HAP-1 (cell line): ENCODE measurements around the gene LRCH1.

Experiments
- DNase-seq, 2 experiments: peaks; one replicate each; pipeline ENCODE4 v3.0.0-alpha.2; 2016 to 2020; ENCODE audit warnings: low spot score in 2 of 2
- H3K27me3 ChIP-seq: fragments of 250-450 bp; sonication (Bioruptor Pico); 2 replicates; pipeline ENCODE4 v1.5.1; 2020; ENCODE audit warnings: low read depth, mild to moderate bottlenecking, moderate library complexity
- H3K36me3 ChIP-seq: fragments of 250-450 bp; sonication (Bioruptor Pico); replicated peaks from 2 replicates; pipeline ENCODE4 v1.5.1; 2020; ENCODE audit warnings: mild to moderate bottlenecking
- H3K4me1 ChIP-seq: fragments of 250-450 bp; sonication (Bioruptor Pico); 2 replicates; pipeline ENCODE4 v1.5.1; 2020; ENCODE audit warnings: mild to moderate bottlenecking
- H3K4me3 ChIP-seq: fragments of 250-450 bp; sonication (Bioruptor Pico); 2 replicates; pipeline ENCODE4 v1.5.1; 2020; ENCODE audit warnings: mild to moderate bottlenecking, moderate library complexity
- H3K9me3 ChIP-seq: fragments of 250-450 bp; sonication (Bioruptor Pico); 2 replicates; pipeline ENCODE4 v1.5.1; 2020; ENCODE audit warnings: mild to moderate bottlenecking, moderate library complexity
- in situ Hi-C: fragments of 300-500 bp; cut with MboI; formaldehyde crosslinking; loops from 3 replicates; pipeline ENCODE4 v1.14.3; 2020; ENCODE audit warnings: low sequenced_read_pairs, inconsistent platforms, mixed read lengths

The LRCH1 gene

DNA sequence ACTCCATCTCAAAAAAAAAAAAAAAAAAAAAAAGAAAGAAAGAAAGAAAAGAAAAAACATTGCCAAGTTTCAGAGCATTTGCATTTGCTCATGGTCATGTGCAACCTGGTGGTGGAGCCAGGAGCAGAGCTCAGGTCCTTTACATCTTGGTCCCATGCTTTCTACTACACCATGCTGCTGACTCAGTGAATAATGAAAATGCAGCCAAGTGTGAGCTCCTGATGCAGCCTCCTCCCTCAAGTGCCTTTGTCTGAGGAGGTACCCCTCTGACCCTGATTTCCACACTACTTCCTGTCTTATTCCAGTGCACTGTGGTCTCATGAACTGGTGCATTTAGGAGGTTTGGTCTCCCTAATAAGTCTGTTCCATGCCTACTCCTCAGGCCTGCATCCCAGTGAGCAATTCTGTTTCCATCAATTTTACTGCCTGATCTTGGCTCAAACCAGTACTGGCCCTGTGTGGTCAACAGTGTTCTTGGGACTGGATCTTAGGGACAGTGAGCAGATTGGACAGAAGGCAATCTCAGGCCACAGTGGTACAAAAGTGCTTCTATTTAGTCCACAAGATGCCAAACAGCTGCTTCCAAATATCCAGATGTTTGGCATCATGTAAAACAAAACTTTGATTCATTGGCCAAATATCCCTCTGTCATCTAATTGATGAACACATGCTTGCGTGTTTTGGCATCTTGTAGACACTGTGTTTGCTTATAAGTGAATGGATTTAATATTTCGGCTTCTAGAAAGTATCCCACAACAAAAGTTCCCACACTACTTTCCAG, 28.8 kb upstream of the LRCH1 start:
- DNase-seq, result no peak
- Histone ChIP-seq H3K27me3 (0 out of 2 replicates have a peak, but pooled peaks cover 4% of the 10 kb centered on the region), H3K4me3 (no peak overlapping the region), H3K36me3 (no peaks in the 10 kb centered on the region), H3K9me3 (peaks cover 7% of the 10 kb centered on the region; the same call in 1 of the 2 replicates), H3K4me1 (no peaks in the 10 kb centered on the region)
- in situ Hi-C loops, result no loop called here

DNA sequence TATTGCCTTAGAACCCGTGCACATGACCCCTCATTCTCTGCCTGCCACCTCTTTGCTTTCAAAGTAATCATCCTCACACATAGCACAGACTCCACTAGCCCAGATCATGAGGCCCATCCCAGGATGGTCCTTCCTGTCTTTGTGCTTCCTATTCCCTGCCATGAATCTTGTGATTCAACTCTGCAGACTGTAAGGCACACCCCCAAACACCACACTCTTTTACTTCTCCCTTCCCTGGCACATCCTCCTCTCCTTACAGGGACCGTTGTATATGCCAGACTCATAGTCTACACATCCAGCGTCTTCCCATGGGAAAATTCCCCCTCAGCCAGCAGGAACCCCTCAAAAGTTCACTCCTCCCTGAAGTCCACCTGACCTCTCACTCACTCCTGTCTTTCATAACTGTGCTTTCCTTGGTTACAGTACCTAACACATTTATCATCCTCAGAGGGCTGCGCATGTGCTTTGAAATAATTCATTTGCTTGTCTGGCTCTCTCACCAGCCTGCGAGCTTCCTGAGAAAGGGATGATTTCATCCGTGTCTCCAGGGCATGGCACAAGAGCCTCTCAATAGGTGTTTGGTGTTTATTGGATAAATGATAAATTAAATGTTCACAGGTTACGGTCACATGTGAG, 26.8 kb upstream of the LRCH1 start:
- peaks cover 4% of the 10 kb centered on the region; the same call in 1 of the 2 replicates for H3K9me3 ChIP-seq
- H3K36me3 ChIP-seq, result no peaks in the 10 kb centered on the region
- no peak overlapping the region for H3K4me3 ChIP-seq
- H3K27me3 ChIP-seq, result 0 out of 2 replicates have a peak, but pooled peaks cover 4% of the 10 kb centered on the region
- H3K4me1 ChIP-seq, result peaks cover 8% of the 10 kb centered on the region
- DNase-seq, result no peak
- in situ Hi-C loops, result no loop called here

DNA sequence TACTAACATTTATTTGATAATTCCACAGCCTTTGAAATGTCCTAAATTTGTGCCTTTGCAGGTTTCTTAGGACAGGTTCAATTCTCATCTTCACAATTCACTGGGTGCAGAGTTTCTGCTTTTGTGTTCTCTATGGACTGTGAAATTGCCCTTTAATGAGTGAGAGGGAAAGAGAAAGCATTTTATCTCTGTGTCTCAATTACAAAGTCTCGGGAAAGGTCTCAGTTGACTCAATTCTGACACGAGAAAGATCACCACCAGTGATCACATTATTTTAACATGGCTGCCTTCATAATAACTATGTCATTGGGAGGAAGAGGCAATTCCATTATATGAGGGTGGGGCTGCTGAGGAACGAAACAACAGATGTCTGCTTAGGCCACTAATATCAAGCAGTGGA, 26.2 kb upstream of the LRCH1 start:
- peaks cover 8% of the 10 kb centered on the region for H3K4me1 ChIP-seq
- in situ Hi-C loops, result no loop called here
- no peak overlapping the region for H3K4me3 ChIP-seq
- no peaks in the 10 kb centered on the region for H3K9me3 ChIP-seq
- no peak for DNase-seq
- 0 out of 2 replicates have a peak, but pooled peaks cover 4% of the 10 kb centered on the region for H3K27me3 ChIP-seq
- H3K36me3 ChIP-seq, result no peaks in the 10 kb centered on the region

DNA sequence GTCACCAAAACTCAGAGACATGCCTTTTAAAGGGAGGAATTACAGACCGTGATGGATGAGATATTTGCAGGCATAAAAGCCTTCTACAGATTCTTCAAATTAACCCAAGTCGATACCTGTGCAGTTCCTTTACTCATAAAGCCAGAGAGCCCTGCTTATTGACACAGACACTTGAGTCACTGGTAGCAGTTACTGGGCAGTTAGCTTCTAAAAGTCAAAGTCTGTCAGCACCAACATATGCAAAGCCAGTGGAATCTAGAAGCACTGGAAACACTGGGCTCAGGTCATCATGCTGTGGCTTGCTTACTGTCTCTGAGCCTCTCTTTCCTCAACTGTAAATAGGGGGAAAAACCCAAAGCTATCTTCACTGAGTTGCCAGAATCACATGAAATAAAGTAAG, 25.7 kb upstream of the LRCH1 start:
- Histone ChIP-seq H3K9me3 (no peaks in the 10 kb centered on the region), H3K36me3 (no peaks in the 10 kb centered on the region), H3K4me3 (no peak overlapping the region), H3K27me3 (0 out of 2 replicates have a peak, but pooled peaks cover 4% of the 10 kb centered on the region), H3K4me1 (peaks cover 8% of the 10 kb centered on the region)
- in situ Hi-C loops, result no loop called here
- no peak for DNase-seq

DNA sequence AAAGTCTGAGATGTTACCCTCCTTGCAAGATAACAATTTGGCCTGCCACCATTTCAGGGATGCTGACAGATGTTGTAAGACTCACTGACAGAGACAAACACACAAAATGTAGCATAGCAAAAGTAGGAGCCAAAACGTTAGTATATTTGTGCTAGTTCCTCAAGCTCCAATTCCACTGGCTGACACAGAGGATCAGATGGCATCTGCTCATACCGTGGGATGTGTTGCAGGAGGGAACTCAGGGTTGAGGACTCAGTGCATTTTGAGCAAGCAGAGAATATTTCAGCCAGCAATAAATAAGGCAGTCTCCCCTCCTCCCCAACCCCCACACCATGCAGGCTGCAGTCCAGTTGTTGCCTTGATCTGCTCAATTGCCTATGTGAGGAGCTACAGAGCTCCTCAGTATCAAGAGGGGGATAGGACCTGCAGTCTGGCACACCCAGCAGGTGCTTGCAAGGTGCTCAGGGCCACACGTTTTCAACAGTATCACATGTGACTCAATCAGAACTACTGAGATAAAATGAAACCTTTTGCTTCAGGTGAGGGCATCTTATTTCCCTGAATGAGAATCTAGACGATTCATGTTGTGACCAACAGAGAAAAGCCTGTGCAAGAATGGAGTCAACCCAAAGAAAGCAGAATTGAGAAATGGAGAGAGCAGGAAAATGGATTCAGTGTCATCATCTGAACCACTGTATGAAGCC, 23.6 kb upstream of the LRCH1 start:
- DNase-seq, result no peak
- peaks cover 8% of the 10 kb centered on the region for H3K4me1 ChIP-seq
- H3K9me3 ChIP-seq, result no peaks in the 10 kb centered on the region
- 0 out of 2 replicates have a peak, but pooled peaks cover 4% of the 10 kb centered on the region for H3K27me3 ChIP-seq
- in situ Hi-C loops, result no loop called here
- H3K4me3 ChIP-seq, result no peak overlapping the region
- H3K36me3 ChIP-seq, result no peaks in the 10 kb centered on the region

DNA sequence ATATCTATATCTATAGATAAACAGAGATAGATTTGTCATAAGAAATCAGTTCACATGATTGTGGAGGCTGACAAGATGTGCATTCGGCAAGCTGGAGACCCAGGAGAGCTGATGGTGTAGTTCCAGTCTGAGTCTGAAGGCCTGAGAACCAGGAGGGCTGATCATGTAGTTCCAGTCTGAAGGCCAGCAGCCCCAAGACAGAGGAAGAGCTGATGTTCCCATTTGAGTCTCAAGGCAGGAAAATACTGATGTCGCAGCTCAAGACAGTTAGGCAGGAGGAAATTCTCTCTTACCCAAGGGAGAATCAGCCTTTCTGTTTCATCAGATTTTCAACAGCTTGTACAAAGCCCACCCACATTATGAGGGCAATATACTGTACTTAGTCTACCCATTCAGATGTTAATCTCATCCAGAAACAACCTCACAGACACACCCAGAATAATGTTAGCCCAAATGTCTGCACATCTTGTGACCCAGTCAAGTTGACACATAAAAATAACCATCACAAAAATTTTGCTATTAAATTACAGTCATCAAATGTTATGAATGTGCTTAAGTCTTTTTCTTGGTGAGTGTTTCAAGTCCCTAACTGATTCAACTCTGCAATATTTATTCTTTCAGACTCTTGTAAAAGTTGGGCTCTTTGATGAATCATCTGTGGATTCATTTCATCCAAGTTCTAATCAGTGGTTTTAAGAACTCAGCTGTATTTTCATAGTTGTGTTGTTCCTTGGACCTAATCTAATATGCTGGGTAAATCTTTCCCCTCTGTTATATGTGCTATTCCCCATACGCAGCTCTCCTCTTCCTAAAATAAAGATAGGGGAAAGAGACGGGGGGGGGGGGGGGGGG, 22.7 kb upstream of the LRCH1 start:
- peak; percentile 14 to 60 for DNase-seq

DNA sequence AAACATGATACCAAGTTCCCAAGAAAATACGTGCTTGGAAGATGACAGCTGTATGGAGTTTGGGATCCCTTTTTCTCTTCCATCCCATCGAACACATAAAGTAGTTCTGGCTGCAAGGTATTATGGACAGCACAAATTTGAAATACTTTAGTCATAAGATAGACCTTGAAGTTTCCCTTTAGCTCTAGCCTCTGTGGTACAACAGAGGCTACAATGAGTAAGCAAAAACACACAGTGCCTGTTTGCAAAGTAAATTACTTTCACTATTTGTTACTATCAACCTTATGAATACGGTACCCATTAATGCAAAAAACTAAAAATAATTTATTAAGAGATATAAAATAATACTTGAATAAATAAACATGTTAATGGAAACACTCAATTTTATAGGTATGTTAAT, 21.0 kb upstream of the LRCH1 start:
- H3K27me3 ChIP-seq, result no peaks in the 10 kb centered on the region
- no peak overlapping the region for H3K4me3 ChIP-seq
- peaks cover 8% of the 10 kb centered on the region for H3K4me1 ChIP-seq
- DNase-seq, result no peak
- H3K9me3 ChIP-seq, result no peaks in the 10 kb centered on the region
- no peaks in the 10 kb centered on the region for H3K36me3 ChIP-seq
- in situ Hi-C loops, result no loop called here

More for the DNA sequence above, 22.7 kb upstream of the LRCH1 start:
- in situ Hi-C loops, result no loop called here
- Histone ChIP-seq H3K36me3 (no peaks in the 10 kb centered on the region), H3K27me3 (0 out of 2 replicates have a peak, but pooled peaks cover 4% of the 10 kb centered on the region), H3K4me1 (peaks cover 8% of the 10 kb centered on the region), H3K9me3 (no peaks in the 10 kb centered on the region), H3K4me3 (no peak overlapping the region)

DNA sequence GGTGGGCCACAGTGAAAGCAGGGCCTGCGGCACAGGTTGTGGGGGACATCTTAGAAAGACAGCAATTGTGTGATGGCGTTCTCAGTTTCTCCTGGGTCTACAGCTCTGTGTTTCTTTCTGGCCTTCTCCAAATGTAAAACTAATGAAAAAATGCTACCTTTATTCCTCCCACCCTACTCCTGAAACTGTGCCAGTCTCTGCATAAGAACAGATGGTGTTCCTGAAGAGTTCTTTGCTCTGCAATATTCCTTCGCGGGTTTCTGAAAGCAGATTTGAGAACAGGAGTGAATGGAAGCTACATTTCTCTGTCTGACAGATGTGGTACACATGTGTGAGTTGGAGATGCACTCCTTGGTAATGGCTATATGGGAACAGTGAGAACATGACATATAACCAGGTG, 18.0 kb upstream of the LRCH1 start:
- Histone ChIP-seq H3K4me3 (no peak overlapping the region), H3K36me3 (no peaks in the 10 kb centered on the region), H3K4me1 (peaks cover 6% of the 10 kb centered on the region), H3K9me3 (no peaks in the 10 kb centered on the region), H3K27me3 (no peaks in the 10 kb centered on the region)
- no peak for DNase-seq
- in situ Hi-C loops, result no loop called here

DNA sequence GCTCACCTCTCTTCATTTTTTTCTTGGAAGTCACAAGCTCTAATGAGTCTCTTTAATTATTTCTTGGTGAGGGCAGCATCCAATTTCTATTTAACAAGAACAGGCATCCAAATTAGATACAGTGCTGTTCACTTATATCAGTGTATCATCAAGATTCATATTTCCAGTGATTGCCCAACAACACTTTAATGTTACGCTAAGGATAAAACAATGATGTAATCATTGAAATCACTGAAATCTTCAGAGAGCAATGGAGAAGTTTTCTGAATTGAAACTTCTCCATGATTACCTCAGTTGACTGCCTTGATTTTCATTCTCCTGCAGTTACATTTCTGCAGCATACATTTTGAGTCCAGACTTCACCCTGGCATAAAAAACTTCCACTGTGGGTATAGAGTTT, 17.1 kb upstream of the LRCH1 start:
- no peak for DNase-seq
- no peaks in the 10 kb centered on the region for H3K27me3 ChIP-seq
- no peaks in the 10 kb centered on the region for H3K36me3 ChIP-seq
- no peaks in the 10 kb centered on the region for H3K4me1 ChIP-seq
- H3K9me3 ChIP-seq, result no peaks in the 10 kb centered on the region
- in situ Hi-C loops, result no loop called here
- H3K4me3 ChIP-seq, result no peak overlapping the region

DNA sequence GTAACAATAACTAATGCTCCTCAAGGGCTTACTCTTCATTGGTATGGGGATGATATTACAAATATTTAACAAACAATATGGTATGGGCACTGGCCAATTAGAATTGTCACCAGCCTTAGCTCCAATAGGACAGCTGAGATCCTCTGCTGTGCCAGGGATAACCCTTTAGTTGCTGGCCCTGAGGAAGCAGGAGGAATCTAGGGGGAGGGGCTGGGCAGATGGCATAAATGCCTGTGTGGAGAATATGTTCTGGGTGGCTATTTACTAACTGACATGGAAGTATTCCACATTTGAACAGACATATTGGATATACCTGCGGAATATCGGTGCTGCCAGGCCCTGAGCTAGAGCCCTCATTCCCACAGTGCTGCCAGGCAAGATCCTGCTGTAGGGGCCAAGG, 16.6 kb upstream of the LRCH1 start:
- DNase-seq, result no peak
- no peaks in the 10 kb centered on the region for H3K9me3 ChIP-seq
- H3K4me3 ChIP-seq, result no peak overlapping the region
- H3K27me3 ChIP-seq, result no peaks in the 10 kb centered on the region
- no peaks in the 10 kb centered on the region for H3K36me3 ChIP-seq
- no peaks in the 10 kb centered on the region for H3K4me1 ChIP-seq
- in situ Hi-C loops, result no loop called here

DNA sequence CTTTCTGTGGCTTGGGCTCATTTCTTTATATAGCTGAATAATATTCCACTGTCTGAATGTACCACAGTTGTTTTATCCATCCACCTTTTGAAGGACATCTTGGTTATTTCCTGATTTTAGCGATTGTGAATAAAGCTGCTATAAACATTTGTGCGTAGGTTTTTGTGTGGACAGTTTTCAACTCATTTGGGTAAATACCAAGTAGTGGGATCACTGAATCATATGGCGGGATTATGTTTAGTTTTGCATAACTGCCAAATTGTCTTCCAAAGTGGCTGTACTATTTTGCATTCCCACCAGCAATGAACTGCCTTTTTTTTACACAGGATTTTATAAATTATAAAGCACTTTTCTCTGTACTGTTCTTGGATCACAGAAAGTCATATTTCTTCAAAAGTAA, 13.7 kb upstream of the LRCH1 start:
- no peak for DNase-seq
- Histone ChIP-seq H3K36me3 (no peaks in the 10 kb centered on the region), H3K4me3 (no peak overlapping the region), H3K4me1 (no peaks in the 10 kb centered on the region), H3K27me3 (no peaks in the 10 kb centered on the region), H3K9me3 (no peaks in the 10 kb centered on the region)
- in situ Hi-C loops, result no loop called here

DNA sequence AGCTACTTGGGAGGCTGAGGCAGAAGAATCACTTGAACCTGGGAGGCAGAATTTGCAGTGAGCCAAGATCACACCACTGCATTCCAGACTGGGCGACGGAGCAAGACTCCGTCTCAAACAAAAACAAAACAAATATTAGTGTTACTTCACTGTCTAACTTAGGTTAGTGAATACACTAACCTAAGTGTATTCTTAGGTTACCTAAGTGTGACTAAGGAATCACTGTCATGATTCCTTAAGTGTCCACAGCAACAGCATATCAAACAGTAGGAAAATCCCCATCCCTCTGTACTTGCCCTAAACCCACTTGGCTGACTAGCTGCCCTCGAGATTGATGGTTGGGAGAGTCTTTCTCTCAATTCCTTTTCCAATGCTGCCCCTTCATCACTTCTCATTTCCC, 11.8 kb upstream of the LRCH1 start:
- H3K4me3 ChIP-seq, result no peak overlapping the region
- H3K36me3 ChIP-seq, result no peaks in the 10 kb centered on the region
- H3K4me1 ChIP-seq, result no peaks in the 10 kb centered on the region
- no peaks in the 10 kb centered on the region for H3K27me3 ChIP-seq
- no peak for DNase-seq
- H3K9me3 ChIP-seq, result no peaks in the 10 kb centered on the region
- in situ Hi-C loops, result no loop called here

DNA sequence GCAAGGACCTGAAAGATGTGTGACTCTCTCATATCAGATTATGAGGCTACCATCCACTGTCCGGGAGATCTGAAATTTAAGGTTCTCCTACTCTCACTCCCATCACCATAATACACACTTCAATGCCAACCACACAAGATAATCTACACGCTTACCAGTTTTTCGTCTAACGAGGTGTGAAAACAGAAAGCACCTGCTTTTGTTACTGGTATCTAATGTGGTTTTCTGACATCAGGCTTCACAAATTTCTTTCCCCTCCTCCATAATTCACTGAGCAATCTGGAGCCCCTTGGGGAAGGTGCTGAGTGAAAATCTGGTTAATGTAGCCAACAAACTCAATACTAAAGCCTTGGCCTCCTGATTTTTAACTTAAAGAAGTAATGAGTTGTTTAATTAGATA, 10.1 kb upstream of the LRCH1 start:
- Histone ChIP-seq H3K36me3 (no peaks in the 10 kb centered on the region), H3K4me1 (peaks cover 4% of the 10 kb centered on the region), H3K27me3 (no peaks in the 10 kb centered on the region), H3K4me3 (no peak overlapping the region), H3K9me3 (no peaks in the 10 kb centered on the region)
- in situ Hi-C loops, result no loop called here
- DNase-seq, result no peak
